Osteocyte (in vitro differentiated cells): ENCODE measurements around the gene RING1. TPM values are rescaled to one million over a fixed set of nuclear protein-coding genes. Genes with fewer than 3 reads are reported as not detected.

Experiments
- DNase-seq: peaks from one replicate; pipeline ENCODE4 v3.0.0; 2021; ENCODE audit warnings: mixed read lengths; ENCODE audit not compliant: unreplicated experiment; ENCODE audit errors: extremely low spot score
- H3K27ac Mint-ChIP-seq: one replicate; pipeline ENCODE4 v1.8.0; 2021; ENCODE audit warnings: mild to moderate bottlenecking, mixed read lengths; ENCODE audit not compliant: unreplicated experiment
- H3K27me3 Mint-ChIP-seq: one replicate; pipeline ENCODE4 v1.8.0; 2021; ENCODE audit warnings: mixed read lengths; ENCODE audit not compliant: unreplicated experiment
- H3K36me3 Mint-ChIP-seq: one replicate; pipeline ENCODE4 v1.8.0; 2021; ENCODE audit warnings: mixed read lengths; ENCODE audit not compliant: unreplicated experiment
- H3K4me1 Mint-ChIP-seq: one replicate; pipeline ENCODE4 v1.8.0; 2021; ENCODE audit warnings: mixed read lengths; ENCODE audit not compliant: unreplicated experiment
- H3K4me3 Mint-ChIP-seq: one replicate; pipeline ENCODE4 v1.8.0; 2021; ENCODE audit warnings: mild to moderate bottlenecking, moderate library complexity, mixed read lengths; ENCODE audit not compliant: unreplicated experiment
- H3K9me3 Mint-ChIP-seq: one replicate; pipeline ENCODE4 v1.8.0; 2021; ENCODE audit warnings: mixed read lengths; ENCODE audit not compliant: unreplicated experiment
- CTCF ChIP-seq: fragments of 200-600 bp; sonication (generic); IDR thresholded peaks from 2 replicates; pipeline ENCODE4 v1.5.0; 2021; ENCODE audit warnings: antibody characterized with exemption, mild to moderate bottlenecking, moderate library complexity
- total RNA-seq: library from RNA; stranded (reverse); gene quantifications from 2 replicates; pipeline ENCODE4 v1.2.1, GENCODE V29; 2021

Gene RING1
- total RNA-seq, 1 donor from 2014 or later = 58.8 TPM

GRCh38 chr6:33199687-33200218 lies 8.5 kb upstream of the RING1 start:
- DNase-seq = no peak
- H3K27me3 Mint-ChIP-seq = no peaks in the 10 kb centered on the region
- H3K36me3 Mint-ChIP-seq = peaks cover 51% of the 10 kb centered on the region
- no peak for TF ChIP-seq CTCF
- no peaks in the 10 kb centered on the region for H3K9me3 Mint-ChIP-seq
- peak overlapping the region; percentile 98 for H3K4me3 Mint-ChIP-seq
- peaks cover 59% of the 10 kb centered on the region for H3K4me1 Mint-ChIP-seq
- H3K27ac Mint-ChIP-seq = peak overlapping the region; percentile 73

- peaks cover 45% of the 10 kb centered on the region for H3K36me3 Mint-ChIP-seq
- H3K9me3 Mint-ChIP-seq = no peaks in the 10 kb centered on the region
- H3K4me1 Mint-ChIP-seq = peaks cover 64% of the 10 kb centered on the region
- TF ChIP-seq CTCF = no peak
- no peaks in the 10 kb centered on the region for H3K27me3 Mint-ChIP-seq
- peak within 1 kb of the TSS; percentile 98 for H3K4me3 Mint-ChIP-seq
- peak within 1 kb of the TSS; percentile 100 for H3K27ac Mint-ChIP-seq
- DNase-seq = peak; percentile 99
Measured at GRCh38 chr6:33200219-33201146, 7.8 kb upstream of the RING1 start, which contains the start of the genes RXRB and SLC39A7. RXRB (minus strand) TSS chr6:33200665; CDS start chr6:33200476, 189 bp downstream. SLC39A7 (plus strand) TSS chr6:33200867; CDS start chr6:33201246, 379 bp downstream.

GRCh38 chr6:33201147-33201545 lies 7.2 kb upstream of the RING1 start:
- no peak for TF ChIP-seq CTCF
- Mint-ChIP-seq H3K27me3 (no peaks in the 10 kb centered on the region), H3K27ac (peak overlapping the region; percentile 100), H3K9me3 (no peaks in the 10 kb centered on the region), H3K4me1 (peaks cover 70% of the 10 kb centered on the region), H3K4me3 (peak overlapping the region; percentile 98), H3K36me3 (peaks cover 38% of the 10 kb centered on the region)
- DNase-seq = no peak

GRCh38 chr6:33201935-33202334 lies 6.4 kb upstream of the RING1 start:
- TF ChIP-seq CTCF = no peak
- no peak for DNase-seq
- Mint-ChIP-seq H3K4me1 (peaks cover 76% of the 10 kb centered on the region), H3K27ac (peak overlapping the region; percentile 100), H3K27me3 (no peaks in the 10 kb centered on the region), H3K36me3 (peaks cover 32% of the 10 kb centered on the region), H3K4me3 (peak overlapping the region; percentile 98), H3K9me3 (no peaks in the 10 kb centered on the region)

- Mint-ChIP-seq H3K27ac (peak overlapping the region; percentile 29), H3K27me3 (no peaks in the 10 kb centered on the region), H3K4me1 (peaks cover 74% of the 10 kb centered on the region), H3K36me3 (peaks cover 29% of the 10 kb centered on the region), H3K4me3 (peak overlapping the region; percentile 98), H3K9me3 (no peaks in the 10 kb centered on the region)
- no peak for DNase-seq
- TF ChIP-seq CTCF = no peak
Measured at GRCh38 chr6:33202799-33203198, 5.5 kb upstream of the RING1 start.
